Kidney (tissue), 14 donors: ENCODE measurements around the gene VAMP2. TPM values are rescaled to one million over a fixed set of nuclear protein-coding genes. Genes with fewer than 3 reads are reported as not detected.

Experiments used
- DNase-seq, 5 donors: peaks; one replicate each; pipeline ENCODE4 v3.0.0-alpha.2; 2013 to 2020
- FAIRE-seq: peaks from 2 replicates; lab custom pipeline; 2012; peaks lifted over from hg19 to GRCh38; lab: Jason Lieb, UNC
- H3K27ac ChIP-seq, 2 donors: one replicate each; pipeline ENCODE4 v1.7.0; 2013; ENCODE audit warnings: low read depth in 2 of 2, low read length in 2 of 2, inconsistent platforms in 1 of 2
- H3K27me3 ChIP-seq: one replicate; pipeline ENCODE4 v1.7.1; 2013; ENCODE audit warnings: low read length, inconsistent platforms; ENCODE audit not compliant: control insufficient read depth, insufficient read depth
- H3K36me3 ChIP-seq, 3 donors: one replicate each; pipeline versions ENCODE4 v1.7.0 to v1.7.1; 2013; ENCODE audit warnings: low read length in 3 of 3, control low read depth in 1 of 3, inconsistent platforms in 1 of 3; ENCODE audit not compliant: insufficient read depth in 3 of 3, control insufficient read depth in 2 of 3
- H3K4me1 ChIP-seq, 3 donors: one replicate each; pipeline versions ENCODE4 v1.7.0 to v1.7.1; 2013; ENCODE audit warnings: low read length in 3 of 3, inconsistent platforms in 1 of 3, low read depth in 1 of 3; ENCODE audit not compliant: control insufficient read depth in 2 of 3, insufficient read depth in 2 of 3
- H3K4me3 ChIP-seq, 3 donors: one replicate each; pipeline versions ENCODE4 v1.7.0 to v1.8.1; 2013; ENCODE audit warnings: low read length in 3 of 3, control low read depth in 1 of 3, inconsistent platforms in 1 of 3
- H3K9ac ChIP-seq, 3 donors: one replicate each; pipeline versions ENCODE4 v1.7.0 to v1.7.1; 2013; ENCODE audit warnings: low read length in 3 of 3, control low read depth in 1 of 3, inconsistent platforms in 1 of 3
- H3K9me3 ChIP-seq, 3 donors: one replicate each; pipeline versions ENCODE4 v1.7.0 to v1.7.1; 2013; ENCODE audit warnings: low read length in 3 of 3, control low read depth in 1 of 3, inconsistent platforms in 1 of 3; ENCODE audit not compliant: control insufficient read depth in 2 of 3, insufficient read depth in 1 of 3
- CTCF ChIP-seq: IDR thresholded peaks from 3 replicates; pipeline ENCODE4 v1.5.1; 2012; ENCODE audit warnings: mild to moderate bottlenecking, moderate library complexity, borderline replicate concordance; ENCODE audit not compliant: insufficient read depth; ENCODE audit errors: extremely low read depth
- intact Hi-C: fragments of 100-400 bp; cut with DNase I; formaldehyde crosslinking; loops from one replicate; pipeline ENCODE4 v1.11.1; 2022
- polyA plus RNA-seq: library from polyadenylated mRNA; stranded (reverse); fragments of 350-450 nt; fragmentation: Illumina TruSeq; extraction: RNeasy Lipid Tissue Mini Kit (QIAGEN cat#74804); gene quantifications from one replicate; pipeline ENCODE4 v1.2.3, GENCODE V29; 2014; ENCODE audit warnings: low read depth, low replicate concordance; ENCODE audit not compliant: insufficient read depth
- total RNA-seq: library from RNA; stranded (reverse); fragmentation: NEBNext Ultra II Directional; extraction: Animal tissue kit (Norgen Biotek cat#: 25700); gene quantifications from one replicate; pipeline ENCODE4 v1.2.1, GENCODE V29; 2021
- donor health status: control.
- donor health status: control.
- donor health status: control.
- donor health status: control.
- donor health status: control.
- donor health status: DM: yes; HTN: yes; CAD: no.
- donor health status: Normal renal cell carcinoma (clear cell type).

VAMP2 gene
- total and polyA plus RNA-seq, 2 donors from 2014 or later = 107 to 124 TPM

- Histone ChIP-seq H3K36me3 (peaks cover 0 to 69% (median 59%) of the 10 kb centered on the region in 3 donors), H3K9me3 (no peaks in the 10 kb centered on the region), H3K4me1 (peaks cover 0 to 11% (median 5%) of the 10 kb centered on the region in 3 donors), H3K4me3 (no peak overlapping the region), H3K27ac (no peak overlapping the region), H3K27me3 (no peaks in the 10 kb centered on the region), H3K9ac (no peak overlapping the region)
- DNase-seq = peak in 1 of 5 donors; percentile 40
- FAIRE-seq = no peak
- TF ChIP-seq CTCF = no peak
- intact Hi-C loops = no loop called here
These were observed 20.4 kb downstream of the VAMP2 start for GRCh38 chr17:8142158-8142886.

- TF ChIP-seq CTCF = no peak
- Histone ChIP-seq H3K27ac (no peak overlapping the region), H3K4me1 (peaks cover 0 to 11% (median 5%) of the 10 kb centered on the region in 3 donors), H3K27me3 (no peaks in the 10 kb centered on the region), H3K4me3 (no peak overlapping the region), H3K36me3 (peaks cover 0 to 63% (median 55%) of the 10 kb centered on the region in 3 donors), H3K9ac (no peak overlapping the region), H3K9me3 (no peaks in the 10 kb centered on the region)
- intact Hi-C loops = no loop called here
- DNase-seq (peak in 1 of 5 donors; percentile 42), FAIRE-seq (no peak)
These were observed 21.0 kb downstream of the VAMP2 start for GRCh38 chr17:8141741-8142140.

- Histone ChIP-seq H3K4me3 (no peak overlapping the region), H3K27me3 (no peaks in the 10 kb centered on the region), H3K36me3 (peaks cover 0 to 56% (median 48%) of the 10 kb centered on the region in 3 donors), H3K9me3 (no peaks in the 10 kb centered on the region), H3K4me1 (peaks cover 0 to 11% (median 5%) of the 10 kb centered on the region in 3 donors), H3K27ac (no peak overlapping the region), H3K9ac (no peak overlapping the region)
- DNase-seq = peak in 1 of 5 donors; percentile 40
- intact Hi-C loops = no loop called here
- no peak for TF ChIP-seq CTCF
- FAIRE-seq = no peak
These were observed 21.7 kb downstream of the VAMP2 start for GRCh38 chr17:8141045-8141444.
